Immature natural killer cell (primary cell): Measurements from ENCODE around the gene OTOS. TPM values are rescaled to one million over a fixed set of nuclear protein-coding genes. Genes with fewer than 3 reads are reported as not detected.

Experiments used
- DNase-seq, 3 donors: peaks; one replicate each; pipeline ENCODE4 v3.0.0; 2022; ENCODE audit warnings: mixed read lengths in 1 of 3
- H3K27ac Mint-ChIP-seq, 6 donors: one replicate each; pipeline ENCODE4 v1.8.0; 2020; ENCODE audit warnings: mixed read lengths in 6 of 6, mild to moderate bottlenecking in 5 of 6, inconsistent platforms in 4 of 6, moderate library complexity in 3 of 6
- H3K27me3 Mint-ChIP-seq, 3 donors: one replicate each; pipeline ENCODE4 v1.8.0; 2020 to 2021; ENCODE audit warnings: low read depth in 3 of 3, mild to moderate bottlenecking in 3 of 3, mixed read lengths in 3 of 3, moderate library complexity in 3 of 3, inconsistent platforms in 1 of 3
- H3K36me3 Mint-ChIP-seq, 3 donors: one replicate each; pipeline ENCODE4 v1.8.0; 2020; ENCODE audit warnings: mixed read lengths in 3 of 3, inconsistent platforms in 2 of 3, mild to moderate bottlenecking in 2 of 3
- H3K4me1 Mint-ChIP-seq, 2 donors: one replicate each; pipeline ENCODE4 v1.8.0; 2020; ENCODE audit warnings: inconsistent platforms in 2 of 2, mild to moderate bottlenecking in 2 of 2, mixed read lengths in 2 of 2, moderate library complexity in 1 of 2
- H3K4me3 Mint-ChIP-seq, 5 donors: one replicate each; pipeline ENCODE4 v1.8.0; 2020; ENCODE audit warnings: mild to moderate bottlenecking in 5 of 5, mixed read lengths in 5 of 5, inconsistent platforms in 3 of 5, moderate library complexity in 3 of 5
- H3K9me3 Mint-ChIP-seq, 6 donors: one replicate each; pipeline ENCODE4 v1.8.0; 2020; ENCODE audit warnings: mild to moderate bottlenecking in 6 of 6, mixed read lengths in 6 of 6, inconsistent platforms in 4 of 6, moderate library complexity in 3 of 6
- polyA plus RNA-seq, 3 donors: library from polyadenylated mRNA; unstranded; fragments of 300-500 nt; fragmentation: Illumina TruSeq; gene quantifications; one replicate each; pipeline ENCODE4 v1.2.3, GENCODE V29; 2021

The OTOS gene
- polyA plus RNA-seq, 3 donors from 2014 or later = not detected

DNA sequence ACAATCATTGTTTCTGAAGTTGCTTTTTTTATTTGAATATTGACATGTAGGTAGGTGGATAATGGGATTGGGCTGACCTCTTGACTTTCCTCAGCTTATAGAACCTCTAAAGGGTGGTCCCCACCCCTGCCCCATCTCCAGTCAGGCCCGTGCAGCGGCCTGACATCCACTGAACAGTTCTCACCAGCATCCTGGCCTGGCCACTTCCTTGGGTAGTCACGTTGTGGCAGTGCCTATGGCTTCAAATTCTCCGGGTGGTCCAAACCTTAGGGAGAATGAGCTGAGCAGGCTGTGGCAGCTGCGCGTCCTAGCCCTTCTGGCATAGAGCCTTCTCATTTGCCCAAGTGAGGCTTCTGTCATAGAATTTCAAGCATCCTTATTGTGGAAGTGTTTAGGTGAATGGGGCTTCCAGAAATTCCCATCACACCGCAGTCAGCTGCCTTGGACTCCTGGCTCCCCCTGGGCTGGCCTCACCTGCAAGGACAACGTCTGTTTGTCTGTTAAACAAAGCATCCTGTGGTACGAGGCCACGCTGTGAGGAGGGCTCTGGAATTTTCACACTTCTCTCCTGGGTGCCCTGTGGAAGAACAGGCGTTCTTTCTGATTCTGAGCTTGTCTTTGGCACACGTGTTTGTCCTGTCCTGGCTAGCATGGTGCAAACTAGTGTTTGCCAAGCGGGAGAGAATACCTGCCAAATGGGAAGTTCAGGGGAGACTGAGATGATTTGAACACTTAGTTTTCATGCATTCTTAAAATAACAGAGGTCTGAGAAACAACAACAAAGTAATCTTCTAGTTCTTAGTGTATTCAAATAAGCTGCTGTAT, 31.8 kb upstream of the OTOS start:
- no peak overlapping the region for H3K4me3 Mint-ChIP-seq
- H3K27ac Mint-ChIP-seq = no peak overlapping the region
- H3K9me3 Mint-ChIP-seq = peaks cover 0 to 1% (median 0%) of the 10 kb centered on the region in 6 donors
- no peaks in the 10 kb centered on the region for H3K36me3 Mint-ChIP-seq
- no peaks in the 10 kb centered on the region for H3K4me1 Mint-ChIP-seq
- H3K27me3 Mint-ChIP-seq = peaks cover 0 to 5% (median 4%) of the 10 kb centered on the region in 3 donors
- no peak for DNase-seq

DNA sequence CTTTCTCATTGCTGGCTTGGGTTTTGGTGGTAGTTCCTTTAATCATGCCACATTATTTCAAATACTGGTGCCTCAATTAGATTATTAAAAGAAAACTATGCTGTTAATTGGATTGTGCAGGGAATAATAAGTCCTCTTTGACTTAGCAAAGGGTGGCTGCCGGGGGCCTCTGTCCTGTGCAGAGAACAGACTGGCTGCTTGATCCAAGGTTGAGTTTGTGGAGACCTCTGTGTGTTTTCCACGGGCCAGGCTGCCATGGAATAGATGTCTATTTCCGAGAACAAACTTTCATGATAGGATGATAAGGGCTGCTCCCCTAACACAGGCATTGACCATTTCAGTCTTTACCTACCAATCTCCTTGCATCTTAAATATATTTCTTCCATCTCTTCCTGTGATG, 30.4 kb upstream of the OTOS start:
- no peak overlapping the region for H3K27ac Mint-ChIP-seq
- no peak overlapping the region for H3K4me3 Mint-ChIP-seq
- DNase-seq = no peak
- H3K36me3 Mint-ChIP-seq = no peaks in the 10 kb centered on the region
- peaks cover 0 to 1% (median 0%) of the 10 kb centered on the region in 6 donors for H3K9me3 Mint-ChIP-seq
- H3K27me3 Mint-ChIP-seq = peaks cover 0 to 4% (median 2%) of the 10 kb centered on the region in 3 donors
- no peaks in the 10 kb centered on the region for H3K4me1 Mint-ChIP-seq

DNA sequence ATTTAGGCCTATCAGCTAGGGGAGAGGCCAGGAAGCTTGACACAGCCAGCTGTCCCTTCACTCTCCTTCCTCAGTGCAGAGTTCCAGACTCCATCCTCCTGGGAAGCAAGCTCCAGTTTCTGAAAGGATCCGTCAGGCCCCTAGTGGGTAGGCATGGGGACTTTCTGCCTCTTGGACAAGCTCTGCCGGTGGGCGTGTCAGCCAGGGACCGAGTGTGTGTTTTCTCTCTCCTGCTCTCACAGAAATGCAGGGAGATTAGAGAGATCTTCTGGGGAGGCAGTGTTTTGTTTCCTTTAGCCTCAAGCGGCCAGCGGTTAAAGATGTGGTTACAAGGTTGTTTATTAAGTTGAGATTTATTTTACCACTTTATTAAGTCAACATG, 29.9 kb upstream of the OTOS start:
- peaks cover 0 to 4% (median 2%) of the 10 kb centered on the region in 3 donors for H3K27me3 Mint-ChIP-seq
- H3K27ac Mint-ChIP-seq = no peak overlapping the region
- H3K4me3 Mint-ChIP-seq = no peak overlapping the region
- H3K9me3 Mint-ChIP-seq = peaks cover 0 to 1% (median 0%) of the 10 kb centered on the region in 6 donors
- no peaks in the 10 kb centered on the region for H3K36me3 Mint-ChIP-seq
- H3K4me1 Mint-ChIP-seq = no peaks in the 10 kb centered on the region
- DNase-seq = no peak

DNA sequence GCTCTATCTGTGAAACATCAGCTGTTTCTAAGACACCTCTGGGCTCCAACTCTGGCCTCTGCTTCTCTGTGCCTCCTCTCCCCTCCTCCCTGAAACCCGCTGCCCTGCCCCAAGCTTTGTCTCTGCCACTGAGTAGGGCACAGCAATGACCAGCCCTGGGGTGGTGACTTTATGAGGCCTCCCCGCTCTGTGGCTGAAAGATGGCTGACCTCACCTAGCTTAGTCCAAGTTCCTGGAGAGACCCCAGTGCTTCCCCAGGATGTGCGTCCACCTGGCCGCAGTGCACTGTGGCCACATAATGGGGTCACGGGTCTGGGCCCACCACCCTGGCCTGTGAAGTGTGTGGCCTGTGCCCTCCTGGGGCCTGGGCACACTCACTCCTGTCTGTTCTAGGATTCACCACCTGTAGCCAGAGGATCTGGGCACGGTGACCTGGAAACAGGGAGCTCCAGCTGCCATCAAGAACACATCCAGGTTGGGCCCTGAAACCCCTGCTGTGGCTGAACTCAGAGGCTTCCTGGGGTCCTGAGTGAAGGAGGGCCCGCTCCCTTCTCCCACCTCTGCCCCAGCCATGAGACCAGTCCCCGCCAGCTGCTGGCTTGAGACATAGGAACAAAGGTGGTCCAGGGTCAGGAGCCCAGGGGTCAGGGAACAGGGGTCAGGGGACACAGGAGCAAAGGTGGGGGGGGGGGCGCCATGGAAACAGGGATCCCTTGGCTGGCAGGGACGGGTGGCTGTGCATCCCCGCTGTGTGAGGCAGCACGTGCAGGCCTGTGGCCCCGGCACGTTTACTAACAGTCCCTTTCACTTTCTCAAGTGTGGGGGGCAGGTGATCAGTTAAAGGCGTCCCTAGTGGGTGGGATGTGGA, 29.3 kb upstream of the OTOS start:
- Mint-ChIP-seq H3K4me1 (no peaks in the 10 kb centered on the region), H3K27ac (no peak overlapping the region), H3K9me3 (peaks cover 0 to 1% (median 0%) of the 10 kb centered on the region in 6 donors), H3K36me3 (no peaks in the 10 kb centered on the region), H3K4me3 (no peak overlapping the region), H3K27me3 (peaks cover 0 to 4% (median 2%) of the 10 kb centered on the region in 3 donors)
- DNase-seq = no peak

DNA sequence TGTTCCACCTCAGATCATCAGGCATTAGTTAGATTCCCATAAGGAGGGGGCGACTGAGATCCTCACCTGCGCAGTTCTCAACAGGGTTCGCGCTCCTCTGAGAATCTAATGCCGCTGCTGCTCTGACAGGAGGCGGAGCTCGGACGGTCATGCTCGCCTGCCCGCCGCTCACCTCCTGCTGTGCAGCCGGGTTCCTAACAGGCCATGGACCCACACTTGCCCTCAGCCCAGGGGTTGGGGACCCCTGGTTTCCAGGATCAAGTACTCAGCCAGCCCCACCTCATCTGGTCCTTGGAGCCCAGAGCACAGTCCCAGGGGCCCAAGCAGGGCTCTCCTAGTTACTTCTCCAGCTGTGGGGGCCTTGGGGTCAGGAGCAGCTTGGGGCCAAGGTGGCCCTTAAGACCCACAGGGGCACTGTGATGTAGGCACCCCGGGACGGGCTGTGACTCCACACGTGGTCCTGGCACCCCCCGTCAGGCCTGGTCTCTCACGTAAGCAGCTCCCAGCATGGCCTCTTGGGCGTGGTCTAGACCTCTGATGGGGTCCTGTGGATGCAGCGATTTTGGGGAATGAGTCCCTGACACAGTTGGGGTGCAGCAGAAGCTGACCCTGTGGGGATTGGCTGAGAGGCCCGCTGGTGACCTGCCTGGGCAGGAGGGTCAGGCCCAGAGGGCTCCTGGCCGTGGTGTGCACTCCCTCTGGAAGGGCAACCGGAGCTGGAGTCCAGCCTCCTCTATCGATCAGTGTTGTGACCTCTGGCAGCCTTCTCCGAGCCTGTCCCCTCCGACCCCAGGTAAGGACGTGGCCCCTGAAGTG, 28.3 kb upstream of the OTOS start:
- DNase-seq = no peak
- Mint-ChIP-seq H3K4me1 (no peaks in the 10 kb centered on the region), H3K27me3 (peaks cover 2 to 6% (median 3%) of the 10 kb centered on the region in 3 donors), H3K36me3 (no peaks in the 10 kb centered on the region), H3K9me3 (no peaks in the 10 kb centered on the region), H3K27ac (no peak overlapping the region), H3K4me3 (no peak overlapping the region)

DNA sequence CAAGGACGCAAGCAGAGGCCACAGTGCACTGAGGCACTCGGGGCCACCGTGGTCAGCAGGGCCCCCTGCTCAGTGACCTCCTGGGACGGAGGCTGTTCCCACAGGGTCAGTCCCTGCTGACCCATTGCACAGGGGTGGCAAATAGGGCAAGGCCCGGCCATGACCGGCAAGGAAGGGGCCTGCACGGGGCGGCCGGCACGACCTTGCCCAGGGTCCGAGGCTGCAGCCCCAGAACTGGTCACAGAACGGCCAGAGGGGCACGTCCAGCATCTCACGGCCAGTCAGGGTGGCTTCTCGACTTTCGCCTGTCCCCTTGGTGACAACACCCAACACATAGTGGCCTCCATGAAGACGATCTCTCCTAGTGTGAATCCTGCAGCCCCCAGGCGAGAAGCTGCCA, 27.6 kb upstream of the OTOS start:
- Mint-ChIP-seq H3K4me3 (no peak overlapping the region), H3K9me3 (no peaks in the 10 kb centered on the region), H3K36me3 (no peaks in the 10 kb centered on the region), H3K27ac (no peak overlapping the region), H3K4me1 (no peaks in the 10 kb centered on the region), H3K27me3 (peaks cover 2 to 6% (median 3%) of the 10 kb centered on the region in 3 donors)
- no peak for DNase-seq

DNA sequence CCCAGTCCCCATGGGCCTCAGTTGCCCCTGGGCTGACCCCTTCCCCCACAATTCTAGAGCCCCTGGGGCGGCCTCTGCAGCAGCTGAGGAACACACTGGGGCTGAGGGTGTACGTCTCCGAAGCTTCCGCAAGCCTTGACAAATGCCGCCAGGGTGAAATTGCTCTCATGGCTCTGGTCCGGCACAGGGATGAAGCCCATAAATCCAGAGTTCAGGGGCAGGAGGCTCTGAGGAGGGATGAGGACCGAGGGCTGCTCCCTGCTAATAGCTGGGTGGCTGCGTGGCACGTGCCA, 27.1 kb upstream of the OTOS start:
- Mint-ChIP-seq H3K4me3 (no peak overlapping the region), H3K4me1 (no peaks in the 10 kb centered on the region), H3K9me3 (no peaks in the 10 kb centered on the region), H3K27me3 (peaks cover 2 to 4% (median 3%) of the 10 kb centered on the region in 3 donors), H3K36me3 (no peaks in the 10 kb centered on the region), H3K27ac (no peak overlapping the region)
- no peak for DNase-seq

DNA sequence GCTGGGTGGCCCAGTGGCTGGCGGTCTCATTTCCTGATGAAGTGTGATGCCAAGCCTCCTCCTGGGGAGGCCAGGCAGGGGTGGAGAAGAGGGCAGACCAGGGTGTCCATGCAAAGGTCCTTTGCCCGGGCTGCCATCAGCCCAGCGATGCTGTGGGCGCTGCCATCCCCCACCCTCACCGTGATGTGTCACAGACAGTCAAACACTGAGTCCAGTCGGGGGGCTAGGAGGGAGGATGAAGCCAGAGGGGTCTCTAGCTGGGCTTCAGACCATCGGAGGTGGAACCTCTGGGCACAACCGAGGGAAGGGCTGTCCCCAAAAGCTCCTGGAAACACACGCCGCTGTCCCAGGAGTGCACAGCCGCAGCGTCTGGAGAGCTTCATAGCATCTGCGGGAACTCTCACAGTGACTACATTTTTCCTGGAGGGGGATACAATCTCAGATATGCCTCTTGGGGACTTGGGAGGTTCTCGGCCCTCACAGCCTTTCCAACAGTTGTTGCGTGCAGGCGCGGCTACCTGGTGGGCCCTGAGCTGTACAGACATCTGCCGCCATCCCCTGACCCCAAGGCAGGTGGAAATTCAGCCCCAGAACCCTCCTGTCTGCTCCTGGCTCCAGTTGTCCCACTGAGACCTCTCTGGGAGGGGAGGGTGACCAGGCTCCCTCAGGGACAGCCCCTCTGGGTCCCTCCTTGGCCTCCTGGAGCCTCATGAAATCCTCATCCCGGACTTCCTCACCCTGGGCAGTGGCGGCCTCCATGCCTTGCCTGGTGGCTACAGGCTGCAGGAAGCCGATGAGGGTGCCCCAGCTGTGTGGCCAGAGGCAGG, 26.5 kb upstream of the OTOS start:
- Mint-ChIP-seq H3K27ac (no peak overlapping the region), H3K9me3 (no peaks in the 10 kb centered on the region), H3K27me3 (peaks cover 2 to 6% (median 4%) of the 10 kb centered on the region in 3 donors), H3K36me3 (no peaks in the 10 kb centered on the region), H3K4me3 (no peak overlapping the region), H3K4me1 (no peaks in the 10 kb centered on the region)
- DNase-seq = no peak

DNA sequence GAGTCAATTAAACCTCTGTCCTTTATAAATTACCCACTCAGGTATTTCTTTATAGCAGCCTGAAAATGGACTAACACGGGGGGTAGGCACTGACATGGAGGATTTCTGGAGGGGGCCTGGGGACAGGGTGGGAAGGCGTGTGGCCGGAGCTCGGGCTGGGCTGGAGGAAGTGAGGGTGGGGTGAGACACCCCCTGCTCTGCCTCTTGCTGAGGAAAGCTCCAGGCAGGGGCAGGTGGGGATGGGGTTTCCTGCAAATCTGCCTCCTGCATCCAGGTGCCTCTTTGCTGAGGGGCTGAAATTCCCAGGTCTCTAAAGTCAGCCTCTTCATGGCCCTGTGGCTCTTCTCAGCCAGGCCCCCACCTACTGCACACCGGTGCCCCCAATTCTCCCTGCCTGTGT, 25.7 kb upstream of the OTOS start:
- Mint-ChIP-seq H3K27ac (no peak overlapping the region), H3K9me3 (no peaks in the 10 kb centered on the region), H3K36me3 (no peaks in the 10 kb centered on the region), H3K4me3 (no peak overlapping the region), H3K27me3 (peaks cover 2 to 4% (median 2%) of the 10 kb centered on the region in 3 donors), H3K4me1 (no peaks in the 10 kb centered on the region)
- no peak for DNase-seq

DNA sequence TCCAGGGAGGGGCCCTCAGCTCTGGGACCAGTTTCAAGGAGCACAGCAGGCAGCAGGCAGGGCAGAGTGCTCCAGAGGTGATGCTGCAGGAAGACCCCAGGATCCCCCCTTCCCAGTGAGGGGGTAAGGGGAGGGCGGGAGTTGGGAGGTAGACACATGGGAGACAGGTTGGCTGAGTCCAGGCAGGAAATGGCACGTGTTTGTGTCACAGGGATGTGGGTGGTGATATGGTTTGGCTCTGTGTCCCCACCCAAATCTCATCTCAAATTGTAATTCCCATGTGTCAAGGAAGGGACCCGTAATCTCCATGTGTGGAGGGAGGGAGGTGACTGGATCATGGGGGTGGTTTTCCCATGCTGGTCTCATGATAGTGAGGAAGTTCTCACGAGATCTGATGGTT, 25.2 kb upstream of the OTOS start:
- Mint-ChIP-seq H3K27ac (no peak overlapping the region), H3K4me1 (no peaks in the 10 kb centered on the region), H3K9me3 (no peaks in the 10 kb centered on the region), H3K4me3 (no peak overlapping the region), H3K36me3 (no peaks in the 10 kb centered on the region), H3K27me3 (peaks cover 2 to 4% (median 2%) of the 10 kb centered on the region in 3 donors)
- DNase-seq = no peak

DNA sequence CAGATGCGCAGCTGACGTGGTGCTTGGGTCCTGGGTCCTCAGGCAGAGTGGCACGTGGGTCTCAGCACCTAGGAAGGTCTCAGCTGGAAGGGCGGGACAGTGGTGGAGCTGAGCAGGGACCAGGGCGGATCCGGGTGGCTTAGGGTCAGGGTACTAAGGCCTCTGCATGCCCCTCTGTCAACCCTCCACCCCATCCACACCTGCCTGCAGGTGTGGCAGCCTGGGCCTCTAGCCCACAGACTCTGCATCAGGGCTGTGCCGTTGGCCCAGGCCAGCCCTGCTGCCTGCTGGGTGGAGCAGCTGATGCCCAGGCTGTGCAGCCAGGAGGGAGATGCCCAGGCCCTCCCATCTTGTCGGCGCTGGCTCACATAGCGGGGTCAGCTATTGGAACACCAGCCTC, 24.6 kb upstream of the OTOS start:
- H3K9me3 Mint-ChIP-seq = no peaks in the 10 kb centered on the region
- no peaks in the 10 kb centered on the region for H3K36me3 Mint-ChIP-seq
- H3K4me1 Mint-ChIP-seq = no peaks in the 10 kb centered on the region
- H3K4me3 Mint-ChIP-seq = no peak overlapping the region
- no peak for DNase-seq
- H3K27ac Mint-ChIP-seq = no peak overlapping the region
- H3K27me3 Mint-ChIP-seq = peaks cover 2 to 4% (median 2%) of the 10 kb centered on the region in 3 donors

DNA sequence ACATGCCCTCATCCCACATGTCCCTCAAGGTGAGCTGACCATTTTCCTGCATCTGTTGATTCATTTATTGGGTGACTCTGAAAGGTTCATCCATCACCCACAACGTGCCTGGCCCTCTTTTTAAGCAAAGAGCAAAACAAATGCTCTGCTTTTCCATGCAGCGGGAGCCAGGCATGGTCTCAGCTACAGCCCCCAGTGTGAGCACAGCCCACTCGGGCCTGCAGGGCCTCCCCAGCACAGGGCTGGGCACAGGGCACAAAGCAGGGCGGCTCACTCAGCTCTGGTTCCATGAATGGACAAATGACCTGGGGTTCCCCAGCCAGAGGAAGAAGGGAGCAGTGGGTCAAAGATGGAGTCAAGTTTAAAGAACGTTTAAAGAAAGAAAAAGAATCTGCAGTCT, 24.1 kb upstream of the OTOS start:
- Mint-ChIP-seq H3K36me3 (no peaks in the 10 kb centered on the region), H3K9me3 (no peaks in the 10 kb centered on the region), H3K4me1 (no peaks in the 10 kb centered on the region), H3K27ac (no peak overlapping the region), H3K27me3 (peaks cover 2 to 7% (median 2%) of the 10 kb centered on the region in 3 donors), H3K4me3 (no peak overlapping the region)
- no peak for DNase-seq

DNA sequence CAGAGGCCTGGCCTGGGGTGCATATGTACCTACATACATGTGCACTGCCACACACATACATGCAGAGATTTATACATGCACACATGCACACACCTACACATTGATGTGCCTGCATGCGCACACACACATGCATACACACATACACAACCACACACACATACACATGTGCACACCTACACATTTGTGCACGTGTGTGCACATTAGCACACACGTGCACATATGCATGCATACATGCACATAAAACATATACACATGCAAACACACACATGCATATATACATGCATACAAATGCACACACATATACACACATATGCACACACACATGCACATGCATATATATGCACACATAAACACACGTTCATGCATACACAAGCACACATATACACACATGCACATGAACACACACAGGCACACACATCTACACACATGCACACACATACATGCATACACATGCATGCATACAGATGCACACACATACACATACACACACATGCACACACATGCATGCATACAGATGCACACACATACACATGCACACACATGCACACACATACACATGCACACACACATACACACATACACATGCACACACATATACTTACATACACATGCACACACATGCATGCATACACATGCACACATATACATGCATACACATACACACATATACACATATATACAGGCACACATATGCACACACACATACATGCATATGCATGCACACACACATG, 23.6 kb upstream of the OTOS start:
- Mint-ChIP-seq H3K36me3 (no peaks in the 10 kb centered on the region), H3K4me3 (no peak overlapping the region), H3K4me1 (no peaks in the 10 kb centered on the region), H3K9me3 (no peaks in the 10 kb centered on the region), H3K27ac (no peak overlapping the region), H3K27me3 (peaks cover 2 to 7% (median 2%) of the 10 kb centered on the region in 3 donors)
- no peak for DNase-seq
